GM18498 (cell line): ENCODE measurements around the gene PRPF40A.

Experiments used
- ATAC-seq: cut with Tn5 transposase; IDR thresholded peaks from one replicate; pipeline ENCODE4 v1.9.1; 2021; ENCODE audit warnings: mild to moderate bottlenecking, moderate library complexity; ENCODE audit not compliant: unreplicated experiment

The PRPF40A gene

GRCh38 chr2:152655880-152656279 lies 61.4 kb downstream of the PRPF40A start:
- ATAC-seq = no peak

- no peak for ATAC-seq
These were observed 65.4 kb downstream of the PRPF40A start for GRCh38 chr2:152651834-152652233.

GRCh38 chr2:152650768-152651371 lies 66.4 kb downstream of the PRPF40A start:
- no peak for ATAC-seq

- ATAC-seq = no peak
These were observed 67.3 kb downstream of the PRPF40A start for GRCh38 chr2:152649997-152650396.

GRCh38 chr2:152648336-152648735 lies 68.9 kb downstream of the PRPF40A start:
- no peak for ATAC-seq

- ATAC-seq = no peak
These were observed 69.7 kb downstream of the PRPF40A start for GRCh38 chr2:152647552-152647951.

- ATAC-seq = no peak
These were observed 70.5 kb downstream of the PRPF40A start for GRCh38 chr2:152646775-152647174.

- no peak for ATAC-seq
These were observed 71.0 kb downstream of the PRPF40A start for GRCh38 chr2:152646264-152646663.

GRCh38 chr2:152644189-152644873 lies 72.9 kb downstream of the PRPF40A start:
- ATAC-seq = no peak

- no peak for ATAC-seq
These were observed 78.7 kb downstream of the PRPF40A start for GRCh38 chr2:152638590-152638989.

GRCh38 chr2:152638056-152638455 lies 79.2 kb downstream of the PRPF40A start:
- ATAC-seq = no peak

- ATAC-seq = no peak
These were observed 80.0 kb downstream of the PRPF40A start for GRCh38 chr2:152637251-152637650.

GRCh38 chr2:152635635-152636298 lies 81.5 kb downstream of the PRPF40A start:
- ATAC-seq = no peak

- no peak for ATAC-seq
These were observed 84.5 kb downstream of the PRPF40A start for GRCh38 chr2:152632736-152633135.

- no peak for ATAC-seq
These were observed 86.8 kb downstream of the PRPF40A start for GRCh38 chr2:152630466-152630865.

- no peak for ATAC-seq
These were observed 88.1 kb downstream of the PRPF40A start for GRCh38 chr2:152629202-152629601.

GRCh38 chr2:152627351-152627957 lies 89.8 kb downstream of the PRPF40A start:
- ATAC-seq = no peak

GRCh38 chr2:152626911-152627339 lies 90.3 kb downstream of the PRPF40A start:
- no peak for ATAC-seq

- no peak for ATAC-seq
These were observed 92.5 kb downstream of the PRPF40A start for GRCh38 chr2:152624805-152625204.

- ATAC-seq = no peak
These were observed 93.5 kb downstream of the PRPF40A start for GRCh38 chr2:152623775-152624174.

GRCh38 chr2:152623076-152623740 lies 94.1 kb downstream of the PRPF40A start:
- no peak for ATAC-seq
